ENCODE measurements around the gene ZNF346.

ZNF346 gene

DNA sequence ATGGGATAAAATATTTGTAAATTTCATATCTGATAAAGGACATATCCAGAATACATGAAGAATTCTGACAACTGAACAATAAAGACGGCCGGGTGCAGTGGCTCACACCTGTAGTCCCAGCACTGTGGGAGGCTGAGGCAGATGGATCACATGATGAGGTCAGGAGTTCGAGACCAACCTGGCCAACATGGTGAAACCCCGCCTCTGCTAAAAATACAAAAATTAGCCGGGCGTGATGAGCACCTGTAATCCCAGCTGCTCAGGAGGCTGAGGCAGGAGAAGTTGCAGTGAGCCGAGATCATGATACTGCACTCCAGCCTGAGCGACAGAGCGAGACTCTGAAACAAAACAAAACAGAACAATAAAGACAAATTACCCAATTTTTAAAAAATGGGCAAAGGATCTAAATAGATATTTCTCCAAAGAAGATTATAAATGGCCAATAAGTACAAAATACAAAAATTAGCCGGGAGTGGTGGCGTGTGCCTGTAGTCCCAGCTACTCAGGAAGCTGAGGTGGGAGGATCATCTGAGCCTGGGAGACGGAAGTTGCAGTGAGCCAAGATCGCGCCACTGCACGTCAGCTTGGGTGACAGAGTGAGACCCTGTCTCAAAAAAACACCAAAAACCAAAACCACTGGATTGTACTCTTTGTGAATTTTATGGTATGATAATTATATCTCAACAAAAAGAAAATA lies 101.4 kb downstream of the ZNF346 start:
- DNase-seq = no peak

DNA sequence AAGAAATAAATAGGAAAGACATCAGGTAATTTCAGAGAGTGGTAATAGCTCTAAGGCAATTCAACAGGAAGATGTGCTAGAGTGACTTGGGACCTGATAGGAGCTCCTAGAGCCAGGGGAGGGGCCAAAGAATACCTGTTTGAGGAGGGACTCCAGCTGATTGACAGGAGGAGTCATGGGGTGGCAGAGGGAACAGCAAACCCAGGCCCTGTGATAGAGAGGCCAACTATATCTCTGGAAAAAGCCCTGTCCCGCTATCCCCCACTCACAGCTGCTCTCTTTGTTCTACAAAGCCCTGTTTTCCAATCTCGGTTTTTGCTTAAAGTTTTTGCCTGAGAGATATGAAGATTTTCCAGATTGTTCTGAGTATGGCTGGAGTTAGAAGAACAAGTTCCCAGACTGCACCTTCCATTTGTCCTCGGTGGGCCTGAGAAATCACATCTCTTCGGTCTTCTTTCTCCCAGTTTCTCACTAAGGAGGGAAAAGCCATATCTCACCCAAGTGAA lies 102.0 kb downstream of the ZNF346 start:
- no peak for DNase-seq

GRCh38 chr5:177126771-177127170 lies 104.3 kb downstream of the ZNF346 start:
- DNase-seq = no peak

DNA sequence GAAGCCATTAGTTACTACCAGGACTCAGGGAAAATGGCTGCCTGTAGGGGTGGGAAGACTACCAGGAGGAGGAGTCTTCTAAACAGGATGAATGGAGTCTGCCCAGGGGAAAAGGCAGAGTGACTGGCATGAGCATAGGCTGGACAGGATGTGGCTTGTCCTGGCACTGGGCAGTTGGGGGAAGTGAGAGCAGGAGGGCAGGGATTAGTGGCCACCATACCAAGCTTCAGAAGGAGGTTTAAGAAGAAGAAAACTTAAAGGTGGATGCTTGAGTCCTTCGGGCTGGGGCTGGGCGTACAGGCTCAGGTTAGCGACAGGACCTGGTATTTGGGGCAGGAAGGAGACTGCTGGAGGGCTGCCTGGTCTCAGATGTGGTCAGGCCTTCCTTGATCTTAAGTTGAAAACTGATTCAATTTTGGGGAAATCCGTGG lies 106.1 kb downstream of the ZNF346 start:
- DNase-seq = no peak

GRCh38 chr5:177130211-177131018 lies 107.9 kb downstream of the ZNF346 start:
- DNase-seq = no peak
